ENCODE results near the gene DUOXA2.

GRCh38 chr15:45094358-45094730, 19.8 kb upstream of the DUOXA2 start:
- TF ChIP-seq CTCF (conservative IDR thresholded peaks at IDR 0.05; ENCODE audit: low read depth, low read length) (no peak), EZH2 (IDR thresholded peaks at IDR 0.05; ENCODE audit: low read length, unreplicated experiment) (no peak)

All from PC-3 (cell line).